GM12873 (cell line): Measurements from ENCODE around the gene SDC3.

Experiments used
- CTCF ChIP-seq: IDR thresholded peaks from 2 replicates; pipeline ENCODE4 v1.5.1; 2012; ENCODE audit warnings: low read depth, mild to moderate bottlenecking, moderate library complexity, low read length, control low read depth; ENCODE audit not compliant: insufficient read depth; ENCODE audit errors: missing control alignments

The SDC3 gene

GRCh38 chr1:30884723-30885122 lies 23.8 kb downstream of the SDC3 start:
- no peak for TF ChIP-seq CTCF

GRCh38 chr1:30883389-30884172 lies 25.0 kb downstream of the SDC3 start:
- TF ChIP-seq CTCF = no peak

GRCh38 chr1:30882678-30883388 lies 25.7 kb downstream of the SDC3 start:
- TF ChIP-seq CTCF = no peak

GRCh38 chr1:30881319-30882181 lies 27.0 kb downstream of the SDC3 start:
- no peak for TF ChIP-seq CTCF

- TF ChIP-seq CTCF = no peak
Measured at GRCh38 chr1:30880678-30881318, 27.8 kb downstream of the SDC3 start.

GRCh38 chr1:30879940-30880677 lies 28.4 kb downstream of the SDC3 start:
- TF ChIP-seq CTCF = no peak
